ENCODE measurements around the gene TCFL5. TPM values are rescaled to one million over a fixed set of nuclear protein-coding genes. Genes with fewer than 3 reads are reported as not detected.
"Not testable (repeated sequence)": the region's sequence is repeated elsewhere in the genome, so short reads cannot be mapped to it uniquely, and the experiment has no call there.

TCFL5 gene
- total RNA-seq, 1 donor from 2014 or later, result 5.8 TPM

DNA sequence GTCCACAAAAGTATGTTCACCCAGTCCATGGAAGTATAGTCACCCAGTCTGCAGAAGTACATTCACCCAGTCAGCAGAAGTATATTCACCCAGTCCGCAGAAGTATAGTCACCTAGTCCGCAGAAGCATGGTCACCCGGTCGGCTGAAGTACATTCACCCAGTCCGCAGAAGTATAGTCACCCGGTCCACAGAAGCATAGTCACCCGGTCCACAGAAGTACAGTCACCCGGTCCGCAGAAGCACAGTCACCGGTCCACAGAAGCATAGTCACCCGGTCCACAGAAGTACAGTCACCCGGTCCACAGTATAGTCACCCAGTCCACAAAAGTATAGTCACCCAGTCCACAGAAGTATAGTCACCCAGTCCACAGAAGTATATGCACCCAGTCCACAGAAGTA is 8.8 kb downstream of the TCFL5 start:
- Mint-ChIP-seq H3K27ac (no peak overlapping the region), H3K9me3 (no peaks in the 10 kb centered on the region), H3K4me1 (ENCODE audit: low read depth) (peaks cover 4% of the 10 kb centered on the region), H3K4me3 (no peak overlapping the region), H3K27me3 (ENCODE audit: insufficient read depth) (no peaks in the 10 kb centered on the region), H3K36me3 (ENCODE audit: low read depth) (peaks cover 17% of the 10 kb centered on the region)
- intact Hi-C loops (cut with micrococcal nuclease), result no loop called here
- no peak for DNase-seq (ENCODE audit: low spot score)

DNA sequence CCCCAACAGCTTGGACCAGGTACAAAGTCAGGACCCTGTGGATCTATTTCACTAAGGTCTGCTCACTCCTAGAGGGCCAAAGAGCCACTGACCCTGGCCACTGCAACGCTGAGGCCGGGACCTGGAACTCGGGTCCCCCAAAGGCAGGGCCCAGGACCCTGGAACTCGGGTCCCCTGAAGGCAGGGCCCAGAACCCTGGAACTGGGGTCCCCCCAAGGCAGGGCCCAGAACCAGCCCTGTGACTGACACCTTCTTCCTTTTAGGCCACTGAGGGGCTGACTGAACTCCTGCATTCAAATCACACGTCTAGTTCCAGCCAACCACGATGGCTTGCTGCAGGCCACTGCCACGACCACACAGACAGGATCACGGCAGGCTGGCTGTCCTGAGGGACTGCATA is 9.4 kb downstream of the TCFL5 start:
- H3K4me3 Mint-ChIP-seq, result no peak overlapping the region
- H3K36me3 Mint-ChIP-seq (ENCODE audit: low read depth), result peaks cover 14% of the 10 kb centered on the region
- peaks cover 4% of the 10 kb centered on the region for H3K4me1 Mint-ChIP-seq (ENCODE audit: low read depth)
- no peak overlapping the region for H3K27ac Mint-ChIP-seq
- H3K9me3 Mint-ChIP-seq, result no peaks in the 10 kb centered on the region
- intact Hi-C loops (cut with micrococcal nuclease), result no loop called here
- H3K27me3 Mint-ChIP-seq (ENCODE audit: insufficient read depth), result no peaks in the 10 kb centered on the region
- no peak for DNase-seq (ENCODE audit: low spot score)

DNA sequence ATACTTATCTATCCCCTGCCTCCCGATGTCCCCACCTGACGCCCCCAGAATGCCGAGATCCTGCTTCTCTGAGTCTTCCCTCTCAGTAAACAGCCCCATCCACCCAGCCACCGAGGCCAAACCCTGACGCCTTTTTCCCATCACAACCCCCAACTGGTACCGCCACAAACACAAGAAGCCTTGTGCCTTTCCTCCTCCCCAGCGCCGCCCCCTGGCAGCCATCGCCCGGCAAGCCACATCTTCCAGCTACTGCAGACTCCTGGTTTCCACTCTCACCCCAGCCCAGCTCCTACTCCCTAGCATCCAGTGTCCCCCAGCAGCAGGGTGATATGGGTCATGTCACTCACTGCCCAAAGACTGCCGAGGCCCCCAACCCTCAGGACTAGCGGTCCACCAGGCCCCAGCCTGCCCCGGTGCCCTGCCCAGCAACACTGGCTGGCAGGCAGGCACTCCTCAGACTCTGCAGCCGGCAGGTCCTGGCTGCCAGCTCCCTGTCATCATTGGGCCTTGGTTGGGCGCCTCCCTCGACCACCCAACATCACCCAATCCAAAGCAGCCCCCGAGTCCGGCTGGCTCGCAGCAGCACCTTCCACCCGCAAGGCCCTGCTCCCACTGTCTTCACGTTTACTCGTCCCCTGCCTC is 11.2 kb downstream of the TCFL5 start:
- intact Hi-C loops (cut with micrococcal nuclease), result no loop called here
- Mint-ChIP-seq H3K27me3 (ENCODE audit: insufficient read depth) (no peaks in the 10 kb centered on the region), H3K4me3 (no peak overlapping the region), H3K4me1 (ENCODE audit: low read depth) (peaks cover 4% of the 10 kb centered on the region), H3K27ac (no peak overlapping the region), H3K9me3 (no peaks in the 10 kb centered on the region), H3K36me3 (ENCODE audit: low read depth) (peaks cover 11% of the 10 kb centered on the region)
- no peak for DNase-seq (ENCODE audit: low spot score)

DNA sequence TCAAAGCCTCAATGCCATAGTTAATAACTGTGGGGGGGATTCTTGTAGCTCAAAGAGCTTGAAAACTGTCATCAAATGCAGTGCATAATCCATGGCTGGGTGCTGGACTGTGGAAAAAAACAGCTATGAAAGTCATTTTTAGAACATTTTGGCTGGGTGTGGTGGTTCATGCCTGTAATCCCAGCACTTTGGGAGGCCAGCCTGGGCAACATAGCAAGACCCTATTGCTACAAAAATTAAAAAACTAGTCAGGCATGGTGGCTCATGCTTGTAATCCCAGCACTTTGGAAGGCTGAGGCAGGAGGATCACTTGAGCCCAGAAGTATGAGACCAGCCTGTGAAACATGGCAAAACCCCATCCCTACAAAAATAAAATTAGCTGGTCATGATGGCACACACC is 12.2 kb downstream of the TCFL5 start:
- H3K4me1 Mint-ChIP-seq (ENCODE audit: low read depth), result peaks cover 4% of the 10 kb centered on the region
- no peaks in the 10 kb centered on the region for H3K9me3 Mint-ChIP-seq

GRCh38 chr20:62848917-62849316 is 12.7 kb downstream of the TCFL5 start:
- H3K9me3 Mint-ChIP-seq; DNase-seq (ENCODE audit: low spot score); H3K27ac Mint-ChIP-seq; H3K4me1 Mint-ChIP-seq (ENCODE audit: low read depth); H3K4me3 Mint-ChIP-seq; intact Hi-C loops (cut with micrococcal nuclease); H3K27me3 Mint-ChIP-seq (ENCODE audit: insufficient read depth); H3K36me3 Mint-ChIP-seq (ENCODE audit: low read depth): not testable (repeated sequence)

More for the DNA sequence above, 12.2 kb downstream of the TCFL5 start:
- DNase-seq (ENCODE audit: low spot score), result no peak
- H3K36me3 Mint-ChIP-seq (ENCODE audit: low read depth), result peaks cover 11% of the 10 kb centered on the region
- intact Hi-C loops (cut with micrococcal nuclease), result no loop called here
- H3K4me3 Mint-ChIP-seq, result no peak overlapping the region
- H3K27ac Mint-ChIP-seq, result no peak overlapping the region
- H3K27me3 Mint-ChIP-seq (ENCODE audit: insufficient read depth), result no peaks in the 10 kb centered on the region

DNA sequence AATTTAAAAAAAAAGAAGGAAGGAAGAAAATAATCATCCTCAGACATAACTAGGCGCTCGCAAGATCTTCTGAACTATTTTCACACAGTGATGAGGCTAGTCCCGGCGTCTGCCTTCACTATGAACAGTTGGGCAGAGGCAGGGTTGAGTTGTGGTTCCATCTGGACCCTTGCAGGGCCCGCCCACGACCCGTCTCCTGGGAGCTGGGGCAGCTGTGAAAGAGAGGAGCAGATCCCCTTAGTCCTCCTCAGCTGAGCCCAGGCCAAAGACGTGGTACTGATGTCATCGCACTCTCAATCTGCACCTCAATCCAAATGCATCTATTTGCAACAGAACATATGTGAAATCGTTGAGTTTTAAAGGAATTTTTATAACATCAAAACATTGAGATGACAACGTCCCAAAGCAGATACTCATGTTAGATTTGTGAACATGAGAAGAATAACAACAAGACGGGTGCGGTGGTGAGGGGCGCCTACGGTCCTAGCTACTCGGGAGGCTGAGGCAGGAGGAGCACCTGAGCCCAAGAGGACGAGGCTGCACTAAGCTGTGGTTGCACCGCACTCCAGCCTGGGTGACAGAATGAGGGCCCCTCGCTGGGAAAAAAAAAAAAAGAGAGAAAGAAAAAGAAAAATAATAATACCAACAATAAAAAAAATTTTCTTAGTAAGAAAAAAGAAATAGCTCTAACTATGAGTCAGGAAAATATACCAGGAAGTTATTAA is 15.3 kb downstream of the TCFL5 start:
- DNase-seq (ENCODE audit: low spot score), result no peak
- Mint-ChIP-seq H3K4me3 (no peak overlapping the region), H3K36me3 (ENCODE audit: low read depth) (peaks cover 2% of the 10 kb centered on the region), H3K27me3 (ENCODE audit: insufficient read depth) (no peaks in the 10 kb centered on the region), H3K27ac (no peak overlapping the region), H3K9me3 (no peaks in the 10 kb centered on the region), H3K4me1 (ENCODE audit: low read depth) (peaks cover under 1% of the 10 kb centered on the region)
- intact Hi-C loops (cut with micrococcal nuclease), result no loop called here

GRCh38 chr20:62845416-62846160 is 16.0 kb downstream of the TCFL5 start:
- Mint-ChIP-seq H3K9me3 (no peaks in the 10 kb centered on the region), H3K27me3 (ENCODE audit: insufficient read depth) (no peaks in the 10 kb centered on the region), H3K27ac (no peak overlapping the region), H3K4me3 (no peak overlapping the region), H3K4me1 (ENCODE audit: low read depth) (no peaks in the 10 kb centered on the region), H3K36me3 (ENCODE audit: low read depth) (peaks cover 2% of the 10 kb centered on the region)
- no peak for DNase-seq (ENCODE audit: low spot score)
- intact Hi-C loops (cut with micrococcal nuclease), result no loop called here

GRCh38 chr20:62844182-62844581 is 17.4 kb downstream of the TCFL5 start:
- no peak for DNase-seq (ENCODE audit: low spot score)
- H3K9me3 Mint-ChIP-seq, result no peaks in the 10 kb centered on the region
- no peak overlapping the region for H3K27ac Mint-ChIP-seq
- H3K36me3 Mint-ChIP-seq (ENCODE audit: low read depth), result peaks cover 2% of the 10 kb centered on the region
- intact Hi-C loops (cut with micrococcal nuclease), result no loop called here
- no peak overlapping the region for H3K4me3 Mint-ChIP-seq
- no peaks in the 10 kb centered on the region for H3K27me3 Mint-ChIP-seq (ENCODE audit: insufficient read depth)
- H3K4me1 Mint-ChIP-seq (ENCODE audit: low read depth), result no peaks in the 10 kb centered on the region

- Mint-ChIP-seq H3K36me3 (ENCODE audit: low read depth) (peaks cover 2% of the 10 kb centered on the region), H3K4me1 (ENCODE audit: low read depth) (no peaks in the 10 kb centered on the region), H3K9me3 (no peaks in the 10 kb centered on the region), H3K27ac (no peak overlapping the region), H3K4me3 (no peak overlapping the region), H3K27me3 (ENCODE audit: insufficient read depth) (no peaks in the 10 kb centered on the region)
- no peak for DNase-seq (ENCODE audit: low spot score)
- intact Hi-C loops (cut with micrococcal nuclease), result no loop called here
Measured at GRCh38 chr20:62843656-62844055, 18.0 kb downstream of the TCFL5 start.

DNA sequence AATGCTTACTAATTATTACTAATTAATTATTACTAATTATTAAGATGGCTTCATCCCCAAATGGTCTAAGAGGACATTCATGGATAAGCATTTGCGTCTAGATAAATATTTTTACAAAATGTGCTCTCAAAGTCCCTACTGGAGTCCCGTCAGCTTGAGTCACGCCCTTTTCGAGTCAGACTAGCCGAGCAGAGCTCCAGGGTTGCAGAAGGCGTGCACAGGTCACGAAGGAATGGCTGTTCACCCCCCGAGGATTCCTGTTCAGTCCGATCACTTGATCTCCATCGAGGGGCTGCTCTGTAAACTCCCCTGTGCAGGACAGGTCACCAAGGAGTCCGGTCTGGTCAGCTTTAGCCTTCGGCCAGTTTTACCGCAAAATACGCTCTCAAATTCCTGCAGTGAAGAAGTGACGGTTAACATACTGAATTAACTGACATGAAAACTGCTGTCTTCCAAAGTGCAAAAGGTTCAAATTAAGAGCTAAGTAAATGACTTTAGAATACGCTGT is 19.9 kb downstream of the TCFL5 start:
- Mint-ChIP-seq H3K4me3 (no peak overlapping the region), H3K27me3 (ENCODE audit: insufficient read depth) (no peaks in the 10 kb centered on the region), H3K9me3 (no peaks in the 10 kb centered on the region), H3K27ac (no peak overlapping the region), H3K4me1 (ENCODE audit: low read depth) (no peaks in the 10 kb centered on the region), H3K36me3 (ENCODE audit: low read depth) (no peaks in the 10 kb centered on the region)
- intact Hi-C loops (cut with micrococcal nuclease), result no loop called here
- no peak for DNase-seq (ENCODE audit: low spot score)

DNA sequence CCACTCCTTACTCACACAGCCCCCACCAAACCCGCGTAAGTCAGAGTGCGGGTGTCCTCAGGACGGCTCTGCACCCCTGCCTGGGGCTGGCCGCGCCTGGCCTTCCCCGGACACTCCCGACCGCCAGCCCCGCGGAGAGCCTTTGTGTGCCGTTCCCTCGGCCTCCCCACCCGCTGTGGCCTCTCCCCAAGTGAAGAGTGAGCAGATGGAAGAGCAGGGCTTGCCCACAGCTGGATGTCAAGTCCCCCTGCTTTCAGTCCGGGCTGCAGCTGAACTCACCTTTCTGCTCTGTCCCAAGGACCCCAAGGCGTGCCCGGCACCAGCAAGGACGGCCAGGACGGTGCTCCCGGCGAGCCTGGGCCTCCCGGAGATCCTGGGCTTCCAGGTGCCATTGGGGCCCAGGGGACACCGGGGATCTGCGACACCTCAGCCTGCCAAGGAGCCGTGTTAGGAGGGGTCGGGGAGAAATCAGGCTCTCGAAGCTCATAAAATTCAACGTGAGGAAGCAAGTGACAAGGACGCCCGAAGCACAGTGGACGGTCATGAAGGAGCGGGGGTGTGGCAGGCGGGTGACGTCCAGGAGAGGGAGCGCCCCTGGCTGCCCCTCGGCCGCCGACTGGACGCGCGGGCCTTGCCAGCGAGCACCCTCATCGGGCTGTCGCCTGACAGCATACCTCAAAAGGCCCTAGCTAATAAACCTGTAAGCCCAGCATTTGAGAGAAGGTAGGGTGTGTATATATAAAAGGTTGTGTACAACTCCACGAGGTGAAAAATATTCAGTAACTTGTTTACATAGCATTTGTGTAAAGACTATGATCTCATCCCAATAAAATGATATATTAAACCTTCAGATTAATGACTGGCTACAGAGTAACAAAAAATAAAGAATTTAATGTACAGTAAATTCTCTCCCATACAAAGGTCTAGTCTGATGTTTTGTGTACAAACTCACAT is 21.1 kb downstream of the TCFL5 start:
- intact Hi-C loops (cut with micrococcal nuclease), result no loop called here
- Mint-ChIP-seq H3K27ac (no peak overlapping the region), H3K4me3 (no peak overlapping the region), H3K4me1 (ENCODE audit: low read depth) (no peaks in the 10 kb centered on the region), H3K9me3 (no peaks in the 10 kb centered on the region), H3K27me3 (ENCODE audit: insufficient read depth) (no peaks in the 10 kb centered on the region), H3K36me3 (ENCODE audit: low read depth) (no peaks in the 10 kb centered on the region)
- no peak for DNase-seq (ENCODE audit: low spot score)

DNA sequence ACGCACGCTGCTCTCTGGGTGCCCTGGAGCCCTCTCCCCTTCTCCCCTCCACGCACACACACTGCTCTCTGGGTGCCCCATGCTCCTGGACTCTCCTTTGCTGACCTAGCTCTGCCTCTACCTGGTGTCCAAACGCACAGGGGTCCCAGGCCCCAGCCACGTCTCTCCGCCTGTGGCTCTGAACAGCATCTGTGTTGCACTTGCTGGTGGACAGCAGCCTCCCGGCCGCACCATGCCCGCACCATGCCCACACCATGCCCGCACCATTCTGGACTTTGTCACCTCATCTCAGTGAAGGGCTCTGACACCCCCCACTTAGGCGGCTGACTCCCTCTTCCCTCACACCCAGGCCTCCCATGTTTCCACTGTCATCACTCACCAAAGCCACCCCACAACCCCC is 21.8 kb downstream of the TCFL5 start:
- Mint-ChIP-seq H3K9me3 (no peaks in the 10 kb centered on the region), H3K4me1 (ENCODE audit: low read depth) (no peaks in the 10 kb centered on the region), H3K27me3 (ENCODE audit: insufficient read depth) (no peaks in the 10 kb centered on the region), H3K27ac (no peak overlapping the region), H3K36me3 (ENCODE audit: low read depth) (no peaks in the 10 kb centered on the region), H3K4me3 (no peak overlapping the region)
- no peak for DNase-seq (ENCODE audit: low spot score)
- intact Hi-C loops (cut with micrococcal nuclease), result no loop called here

All from activated T-helper 1 cell treated with anti-CD3 and anti-CD28 coated beads, Interleukin-12 subunit alpha, Interleukin-12 subunit beta, Interleukin-2, Interleukin-4 antibody, amounts not matched to agents 30 ng/mL and 10 ng/mL and 1 ng/mL, durations not matched to agents 14 hours and 24 hours and 36 hours (primary cell).